Stomach (tissue), 9 donors: ENCODE measurements around the gene SH3PXD2A. TPM values are rescaled to one million over a fixed set of nuclear protein-coding genes. Genes with fewer than 3 reads are reported as not detected.
A peak's percentile ranks its signal among the peaks of the same experiment; 100 is the strongest.

ENCODE experiments used
- DNase-seq, 2 donors: peaks; one replicate each; pipeline versions ENCODE4 v3.0.0 to v3.0.0-alpha.2; 2013 to 2019
- H3K27ac ChIP-seq, 5 donors: fragments of 200-600 bp in 4 of 5; sonication (generic) in 4 of 5; one replicate each; pipeline ENCODE4 v1.5.1; 2013 to 2019; ENCODE audit warnings: mild to moderate bottlenecking in 1 of 5, moderate library complexity in 1 of 5
- H3K27me3 ChIP-seq, 3 donors: fragments of 200-600 bp; sonication (generic); one replicate each; pipeline ENCODE4 v1.5.1; 2017 to 2019; ENCODE audit warnings: mixed run types in 1 of 3
- H3K36me3 ChIP-seq, 4 donors: fragments of 200-600 bp; sonication (generic); 1 replicate in 3 of 4; 2 replicates in 1 of 4; pipeline ENCODE4 v1.5.1; 2016 to 2019
- H3K4me1 ChIP-seq, 4 donors: fragments of 200-600 bp; sonication (generic); one replicate each; pipeline ENCODE4 v1.5.1; 2016 to 2019
- H3K4me3 ChIP-seq, 4 donors: fragments of 200-600 bp; sonication (generic) in 3 of 4; one replicate each; pipeline ENCODE4 v1.5.1; 2016 to 2019; ENCODE audit warnings: mild to moderate bottlenecking in 1 of 4
- H3K9me3 ChIP-seq, 4 donors: fragments of 200-600 bp; sonication (generic); one replicate each; pipeline ENCODE4 v1.5.1; 2016 to 2019
- CTCF ChIP-seq, 7 experiments: fragments of 450-650 bp in 4 of 7; fragments of 200-600 bp in 3 of 7; sonication (generic) in 3 of 7; IDR thresholded peaks; one replicate each; pipeline ENCODE4 v1.5.1; 2016 to 2019; ENCODE audit warnings: antibody characterized with exemption in 7 of 7, control low read depth in 2 of 7, mild to moderate bottlenecking in 1 of 7
- EP300 ChIP-seq: sonication (generic); formaldehyde crosslinking; IDR thresholded peaks from one replicate; pipeline ENCODE4 v1.6.1; 2017; ENCODE audit warnings: antibody characterized with exemption
- POLR2A ChIP-seq, 4 donors: fragments of 450-650 bp; IDR thresholded peaks; one replicate each; pipeline ENCODE4 v1.6.1; 2016; ENCODE audit warnings: antibody characterized with exemption in 4 of 4, control low read depth in 2 of 4, mild to moderate bottlenecking in 1 of 4, moderate library complexity in 1 of 4
- POLR2AphosphoS5 ChIP-seq, 3 donors: sonication (generic); formaldehyde crosslinking; IDR thresholded peaks; one replicate each; pipeline ENCODE4 v1.6.1; 2016; ENCODE audit warnings: antibody characterized with exemption in 3 of 3
- WGBS, 5 donors: extraction: QIAGEN DNeasy Blood & Tissue Kit in 3 of 5; methylation state at CpG; one replicate each; pipeline versions ENCODE4 v1.1.5 to v1.1.7; 2013 to 2018; 5-methylcytosine and 5-hydroxymethylcytosine counted together
- intact Hi-C: fragments of 100-400 bp; cut with DNase I; formaldehyde crosslinking; loops from one replicate; pipeline ENCODE4 v1.15.1; 2023; ENCODE audit warnings: low total_unique reads
- polyA plus RNA-seq, 3 donors: library from polyadenylated mRNA; stranded (reverse); fragments of 200-250 nt; gene quantifications; one replicate each; pipeline ENCODE4 v1.2.3, GENCODE V29; 2013
- total RNA-seq, 5 donors: library from RNA; depleted of rRNA; stranded (reverse); fragments of >200 nt; gene quantifications; one replicate each; pipeline versions ENCODE4 v1.1.0 to v1.2.3, GENCODE V29; 2014 to 2016
- donor health status: healthy with polysubstance abuse.
- donor health status: Bipolar disorder and iron deficiency.
- donor health status: healthy.

Gene SH3PXD2A
- total and polyA plus RNA-seq, 8 donors = 12.8 to 51.6 (median 24.0) TPM

- Histone ChIP-seq H3K27me3 (no peaks in the 10 kb centered on the region), H3K4me3 (no peak overlapping the region), H3K9me3 (no peaks in the 10 kb centered on the region), H3K36me3 (no peaks in the 10 kb centered on the region), H3K4me1 (peaks cover 0 to 36% (median 21%) of the 10 kb centered on the region in 4 donors), H3K27ac (peak overlapping the region in 4 of 5 donors; percentile 21 to 69 (median 37))
- TF ChIP-seq POLR2AphosphoS5 (IDR thresholded peaks at IDR 0.05) (peak in 2 of 3 donors; percentile 38 to 54), POLR2A (IDR thresholded peaks at IDR 0.05) (no peak), EP300 (no peak), CTCF (IDR thresholded peaks at IDR 0.05) (no peak)
- intact Hi-C loops = no loop called here
- DNase-seq = peak; percentile 35 to 44
- WGBS, 5 donors = 61 to 85% (median 69%) methylated on average over 11 to 12 of the region's 12 CpGs
Measured at GRCh38 chr10:103548581-103549348, 306.6 kb downstream of the SH3PXD2A start.

- Histone ChIP-seq H3K4me1 (peaks cover 7 to 42% (median 27%) of the 10 kb centered on the region in 4 donors), H3K27ac (peak overlapping the region in 1 of 5 donors; percentile 26), H3K9me3 (no peaks in the 10 kb centered on the region), H3K36me3 (no peaks in the 10 kb centered on the region), H3K27me3 (no peaks in the 10 kb centered on the region), H3K4me3 (no peak overlapping the region)
- peak in 1 of 2 donors; percentile 42 for DNase-seq
- no peak for TF ChIP-seq EP300
- intact Hi-C loops = no loop called here
- WGBS, 5 donors = 83 to 97% (median 90%) methylated on average over 3 of the region's 3 CpGs
Measured at GRCh38 chr10:103548006-103548405, 307.4 kb downstream of the SH3PXD2A start.

- Histone ChIP-seq H3K36me3 (no peaks in the 10 kb centered on the region), H3K4me3 (no peak overlapping the region), H3K9me3 (no peaks in the 10 kb centered on the region), H3K27me3 (no peaks in the 10 kb centered on the region), H3K4me1 (peaks cover 13 to 48% (median 32%) of the 10 kb centered on the region in 4 donors), H3K27ac (peak overlapping the region in 1 of 5 donors; percentile 26)
- intact Hi-C loops = no loop called here
- peak; percentile 24 to 59 for DNase-seq
- 68 to 86% (median 79%) methylated on average over 10 of the region's 10 CpGs for WGBS, 5 donors
- no peak for TF ChIP-seq EP300
Measured at GRCh38 chr10:103547391-103547946, 307.9 kb downstream of the SH3PXD2A start.

- H3K4me3 ChIP-seq = no peak overlapping the region
- DNase-seq = peak in 1 of 2 donors; percentile 2
- TF ChIP-seq POLR2AphosphoS5 (IDR thresholded peaks at IDR 0.05) = no peak
- TF ChIP-seq EP300 = no peak
- no peak for TF ChIP-seq CTCF (IDR thresholded peaks at IDR 0.05)
- no peak for TF ChIP-seq POLR2A (IDR thresholded peaks at IDR 0.05)
- no peaks in the 10 kb centered on the region for H3K36me3 ChIP-seq
- H3K4me1 ChIP-seq = peaks cover 15 to 43% (median 35%) of the 10 kb centered on the region in 4 donors
- no peaks in the 10 kb centered on the region for H3K27me3 ChIP-seq
- no peaks in the 10 kb centered on the region for H3K9me3 ChIP-seq
- intact Hi-C loops = no loop called here
- WGBS, 5 donors = 74 to 92% (median 87%) methylated on average over 1 of the region's 1 CpG
- H3K27ac ChIP-seq = peak overlapping the region in 1 of 5 donors; percentile 22
Measured at GRCh38 chr10:103546401-103546800, 309.0 kb downstream of the SH3PXD2A start.

GRCh38 chr10:103545771-103546281 lies 309.6 kb downstream of the SH3PXD2A start:
- intact Hi-C loops = no loop called here
- peaks cover 15 to 43% (median 35%) of the 10 kb centered on the region in 4 donors for H3K4me1 ChIP-seq
- peak; percentile 36 to 44 for DNase-seq

More at GRCh38 chr10:103545771-103546281, 309.6 kb downstream of the SH3PXD2A start:
- TF ChIP-seq CTCF (IDR thresholded peaks at IDR 0.05) = no peak
- TF ChIP-seq POLR2AphosphoS5 (IDR thresholded peaks at IDR 0.05) = no peak
- TF ChIP-seq POLR2A (IDR thresholded peaks at IDR 0.05) = no peak
- TF ChIP-seq EP300 = no peak
- no peaks in the 10 kb centered on the region for H3K27me3 ChIP-seq
- no peaks in the 10 kb centered on the region for H3K9me3 ChIP-seq
- WGBS, 5 donors = 58 to 70% (median 63%) methylated on average over 4 of the region's 4 CpGs
- H3K4me3 ChIP-seq = no peak overlapping the region
- peak overlapping the region in 1 of 5 donors; percentile 22 for H3K27ac ChIP-seq
- H3K36me3 ChIP-seq = no peaks in the 10 kb centered on the region
